Measurements from ENCODE around the gene SLC34A2.

DNA sequence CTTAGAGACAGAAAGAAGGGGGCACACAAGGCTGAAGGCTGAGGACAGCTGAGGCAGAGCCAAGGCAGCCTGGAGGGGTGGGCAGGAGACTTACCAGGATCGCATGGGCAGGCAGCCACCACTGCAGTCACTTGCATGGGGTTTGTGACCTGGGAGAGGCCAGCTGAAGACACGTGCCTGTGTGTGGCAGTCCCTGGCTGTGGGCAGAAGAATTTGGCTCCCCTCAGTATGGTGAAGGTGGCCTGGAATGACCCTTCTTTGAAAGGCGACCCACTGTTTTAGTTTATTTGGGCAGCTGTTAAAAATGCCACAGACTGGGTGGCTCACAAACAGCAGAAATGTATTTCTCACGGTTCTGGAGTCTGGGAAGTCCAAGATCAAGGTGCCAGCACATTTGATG lies 22.1 kb upstream of the SLC34A2 start:
- TF ChIP-seq, protein P1, sequence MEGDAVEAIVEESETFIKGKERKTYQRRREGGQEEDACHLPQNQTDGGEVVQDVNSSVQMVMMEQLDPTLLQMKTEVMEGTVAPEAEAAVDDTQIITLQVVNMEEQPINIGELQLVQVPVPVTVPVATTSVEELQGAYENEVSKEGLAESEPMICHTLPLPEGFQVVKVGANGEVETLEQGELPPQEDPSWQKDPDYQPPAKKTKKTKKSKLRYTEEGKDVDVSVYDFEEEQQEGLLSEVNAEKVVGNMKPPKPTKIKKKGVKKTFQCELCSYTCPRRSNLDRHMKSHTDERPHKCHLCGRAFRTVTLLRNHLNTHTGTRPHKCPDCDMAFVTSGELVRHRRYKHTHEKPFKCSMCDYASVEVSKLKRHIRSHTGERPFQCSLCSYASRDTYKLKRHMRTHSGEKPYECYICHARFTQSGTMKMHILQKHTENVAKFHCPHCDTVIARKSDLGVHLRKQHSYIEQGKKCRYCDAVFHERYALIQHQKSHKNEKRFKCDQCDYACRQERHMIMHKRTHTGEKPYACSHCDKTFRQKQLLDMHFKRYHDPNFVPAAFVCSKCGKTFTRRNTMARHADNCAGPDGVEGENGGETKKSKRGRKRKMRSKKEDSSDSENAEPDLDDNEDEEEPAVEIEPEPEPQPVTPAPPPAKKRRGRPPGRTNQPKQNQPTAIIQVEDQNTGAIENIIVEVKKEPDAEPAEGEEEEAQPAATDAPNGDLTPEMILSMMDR (IDR thresholded peaks at IDR 0.05), result no peak
- TF ChIP-seq POLR2A (IDR thresholded peaks at IDR 0.05), result no peak
